Omental fat pad (tissue), 4 donors: ENCODE measurements around the gene SEMA6A. TPM values are rescaled to one million over a fixed set of nuclear protein-coding genes. Genes with fewer than 3 reads are reported as not detected.

Experiments used
- ATAC-seq: fragments of 150-250 bp; one replicate; pipeline ENCODE4 v1.9.1; 2016; ENCODE audit warnings: mild to moderate bottlenecking, moderate library complexity; ENCODE audit not compliant: low FRiP score
- DNase-seq: peaks from one replicate; pipeline ENCODE4 v3.0.0-alpha.2; 2019; ENCODE audit warnings: low spot score
- CTCF ChIP-seq, 3 donors: fragments of 450-650 bp; IDR thresholded peaks; one replicate each; pipeline ENCODE4 v1.5.1; 2016 to 2017; ENCODE audit warnings: antibody characterized with exemption in 3 of 3, mild to moderate bottlenecking in 3 of 3, moderate library complexity in 2 of 3
- total RNA-seq, 4 donors: library from RNA; depleted of rRNA; stranded (reverse); fragments of >200 nt; gene quantifications; one replicate each; pipeline ENCODE4 v1.1.0, GENCODE V29; 2016

The SEMA6A gene
- total RNA-seq, 4 donors from 2014 or later, result 21.3 to 70.3 (median 40.9) TPM

- ATAC-seq, result no peak
Observed at GRCh38 chr5:116514421-116514970, 60.1 kb downstream of the SEMA6A start.

DNA sequence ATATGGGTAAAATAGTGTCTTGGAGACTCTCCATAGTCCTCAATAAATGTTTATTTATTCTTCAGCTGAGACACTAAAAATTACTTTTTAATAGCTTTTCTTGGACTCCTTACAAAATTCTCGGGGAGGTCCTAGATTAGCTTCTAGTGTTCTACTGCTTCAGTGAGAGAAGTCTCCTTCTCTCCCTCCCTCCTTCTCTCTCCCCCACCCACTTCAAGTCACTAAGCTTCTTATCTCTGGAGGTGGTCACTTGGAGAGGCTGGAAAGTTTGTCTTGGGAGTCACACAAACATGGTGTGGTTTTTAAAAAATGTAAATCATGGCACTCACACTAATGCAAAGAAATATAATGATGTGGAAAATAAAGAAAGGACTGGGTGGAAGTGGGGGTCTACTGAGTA is 64.1 kb downstream of the SEMA6A start:
- ATAC-seq (no peak), DNase-seq (no peak)
- no peak for TF ChIP-seq CTCF (IDR thresholded peaks at IDR 0.05)

More at GRCh38 chr5:116514421-116514970, 60.1 kb downstream of the SEMA6A start:
- DNase-seq, result no peak
- TF ChIP-seq CTCF (IDR thresholded peaks at IDR 0.05), result no peak

GRCh38 chr5:116509483-116510244 is 65.0 kb downstream of the SEMA6A start:
- ATAC-seq (no peak), DNase-seq (no peak)
- no peak for TF ChIP-seq CTCF (IDR thresholded peaks at IDR 0.05)

DNA sequence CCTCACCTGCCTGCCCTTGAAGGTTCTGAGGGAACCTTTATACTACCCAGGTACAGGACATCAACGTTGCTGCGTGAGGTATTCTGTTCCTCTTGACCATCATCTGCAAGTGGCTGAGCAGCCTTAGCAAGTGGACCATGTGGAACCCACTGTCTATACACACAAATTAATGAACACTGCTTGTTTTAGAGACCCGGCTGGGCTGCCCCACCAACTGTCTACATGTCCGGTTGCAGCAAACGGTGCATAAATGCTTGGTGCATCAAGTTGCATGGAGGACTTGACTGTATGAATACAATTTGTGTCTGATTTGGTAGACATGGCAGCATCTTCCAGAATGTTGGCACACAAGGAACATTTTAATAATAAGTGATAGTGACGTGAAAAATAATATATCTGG is 65.8 kb downstream of the SEMA6A start:
- ATAC-seq (no peak), DNase-seq (no peak)
- no peak for TF ChIP-seq CTCF (IDR thresholded peaks at IDR 0.05)

DNA sequence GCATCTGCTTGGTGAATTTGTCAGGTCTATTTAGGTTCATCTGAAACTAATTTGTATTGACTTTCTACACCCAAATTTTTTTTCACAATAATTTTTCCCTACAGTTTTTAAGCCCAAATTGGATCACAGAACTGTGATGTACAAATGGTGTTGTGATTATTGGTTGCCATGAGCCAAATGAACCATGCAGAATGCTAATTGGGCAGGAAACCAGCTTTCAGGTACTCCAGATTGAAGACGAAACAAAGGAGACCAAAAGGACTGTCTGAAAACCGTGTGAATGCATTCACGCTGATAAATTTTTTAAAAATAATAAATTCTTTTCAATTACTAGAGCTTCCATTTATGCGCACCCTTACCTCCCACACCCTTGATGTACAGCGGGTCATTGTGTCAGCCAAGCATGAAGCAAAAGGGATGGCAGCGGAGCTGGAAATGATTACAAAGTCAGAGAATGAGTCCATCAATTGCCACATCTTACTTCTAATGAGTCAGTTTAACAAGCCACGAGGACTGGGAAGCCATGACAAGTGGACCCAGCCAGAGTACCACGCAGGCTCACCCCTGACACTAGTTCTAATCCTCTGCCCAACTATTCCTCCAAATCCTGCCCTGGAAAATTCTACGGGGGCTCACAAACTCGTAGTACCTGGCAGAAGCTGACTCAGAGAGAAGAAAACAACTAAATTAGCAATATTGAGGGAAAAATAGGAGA is 66.5 kb downstream of the SEMA6A start:
- TF ChIP-seq CTCF (IDR thresholded peaks at IDR 0.05), result no peak
- no peak for ATAC-seq
- no peak for DNase-seq

GRCh38 chr5:116507051-116507537 is 67.5 kb downstream of the SEMA6A start:
- TF ChIP-seq CTCF (IDR thresholded peaks at IDR 0.05), result no peak
- no peak for ATAC-seq
- DNase-seq, result no peak
